GM23338 (cell line): Measurements from ENCODE around the gene TMEM238.

Source experiments
- POLR2AphosphoS5 ChIP-seq: IDR thresholded peaks from 2 replicates; pipeline ENCODE4 v1.6.1; 2016; ENCODE audit warnings: antibody characterized with exemption, low read depth
- TF ChIP-seq, protein P1 (sequence below), 2 experiments: fragments of 200-600 bp in 1 of 2; sonication (generic) in 1 of 2; conservative IDR thresholded peaks; 2 replicates each; pipeline versions ENCODE4 v1.5.1 to v1.6.1; 2016 to 2017; ENCODE audit warnings: antibody characterized with exemption in 2 of 2, low read depth in 2 of 2, mild to moderate bottlenecking in 2 of 2, moderate library complexity in 1 of 2

- TF ChIP-seq, protein P1, sequence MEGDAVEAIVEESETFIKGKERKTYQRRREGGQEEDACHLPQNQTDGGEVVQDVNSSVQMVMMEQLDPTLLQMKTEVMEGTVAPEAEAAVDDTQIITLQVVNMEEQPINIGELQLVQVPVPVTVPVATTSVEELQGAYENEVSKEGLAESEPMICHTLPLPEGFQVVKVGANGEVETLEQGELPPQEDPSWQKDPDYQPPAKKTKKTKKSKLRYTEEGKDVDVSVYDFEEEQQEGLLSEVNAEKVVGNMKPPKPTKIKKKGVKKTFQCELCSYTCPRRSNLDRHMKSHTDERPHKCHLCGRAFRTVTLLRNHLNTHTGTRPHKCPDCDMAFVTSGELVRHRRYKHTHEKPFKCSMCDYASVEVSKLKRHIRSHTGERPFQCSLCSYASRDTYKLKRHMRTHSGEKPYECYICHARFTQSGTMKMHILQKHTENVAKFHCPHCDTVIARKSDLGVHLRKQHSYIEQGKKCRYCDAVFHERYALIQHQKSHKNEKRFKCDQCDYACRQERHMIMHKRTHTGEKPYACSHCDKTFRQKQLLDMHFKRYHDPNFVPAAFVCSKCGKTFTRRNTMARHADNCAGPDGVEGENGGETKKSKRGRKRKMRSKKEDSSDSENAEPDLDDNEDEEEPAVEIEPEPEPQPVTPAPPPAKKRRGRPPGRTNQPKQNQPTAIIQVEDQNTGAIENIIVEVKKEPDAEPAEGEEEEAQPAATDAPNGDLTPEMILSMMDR (conservative IDR thresholded peaks at IDR 0.05; ENCODE audit: low read depth in 2 of 2): no peak
- TF ChIP-seq POLR2AphosphoS5: no peak
Measured at GRCh38 chr19:55432241-55432959, 48.3 kb upstream of the TMEM238 start.
